HepG2 (cell line): ENCODE measurements around the gene PANK2.

Experiments
- ASH2L ChIP-seq: fragments of 300-600, 200-600 bp; sonication (generic); IDR thresholded peaks from 2 replicates; pipeline ENCODE4 v1.7.0; 2017; ENCODE audit warnings: low read depth, mild to moderate bottlenecking, moderate library complexity, mixed read lengths, low read length; ENCODE audit not compliant: insufficient read length
- ETV6 ChIP-seq: sonication (generic); formaldehyde crosslinking; conservative IDR thresholded peaks from 2 replicates; pipeline ENCODE4 v1.4.0; 2020; ENCODE audit warnings: missing genetic modification reagents
- EZH2 ChIP-seq: conservative IDR thresholded peaks from 2 replicates; pipeline ENCODE4 v1.6.1; 2012; ENCODE audit warnings: mild to moderate bottlenecking, low read depth, low read length, moderate library complexity
- FOXK2 ChIP-seq: fragments of 450-650 bp; IDR thresholded peaks from 2 replicates; pipeline ENCODE4 v1.6.1; 2016
- HDAC6 ChIP-seq: fragments of 200-600 bp; sonication (generic); IDR thresholded peaks from 2 replicates; pipeline ENCODE4 v1.7.0; 2017; ENCODE audit warnings: mild to moderate bottlenecking, antibody characterized with exemption, low read length, low read depth
- MTA3 ChIP-seq: sonication (generic); formaldehyde crosslinking; IDR thresholded peaks from 2 replicates; pipeline ENCODE4 v1.4.0; 2020; ENCODE audit warnings: missing genetic modification reagents
- NBN ChIP-seq: fragments of 450-650 bp; conservative IDR thresholded peaks from 2 replicates; pipeline ENCODE4 v1.6.1; 2017
- RFXANK ChIP-seq: IDR thresholded peaks from 2 replicates; pipeline ENCODE4 v1.6.1; 2016
- SP1 ChIP-seq, 2 experiments: fragments of 450-650 bp in 1 of 2; sonication (generic) in 1 of 2; formaldehyde crosslinking in 1 of 2; IDR thresholded peaks; 2 replicates each; pipeline versions ENCODE4 v1.4.0 to v1.6.1; 2016 to 2020; ENCODE audit warnings: missing genetic modification reagents in 1 of 2
- ZZZ3 ChIP-seq: sonication (generic); formaldehyde crosslinking; IDR thresholded peaks from 2 replicates; pipeline ENCODE4 v1.4.0; 2020; ENCODE audit warnings: missing genetic modification reagents, mild to moderate bottlenecking, borderline replicate concordance

- TF ChIP-seq ETV6 (CRISPR knock-in tag) (no peak), RFXANK (CRISPR knock-in tag) (no peak), FOXK2 (no peak), HDAC6 (no peak), EZH2 (no peak), ASH2L (no peak), MTA3 (no peak), NBN (no peak), ZZZ3 (CRISPR knock-in tag) (no peak), SP1 (IDR thresholded peaks at IDR 0.05) (no peak), SP1 (CRISPR knock-in tag; IDR thresholded peaks at IDR 0.05) (no peak)
Measured at GRCh38 chr20:3966571-3966970, 77.4 kb downstream of the PANK2 start.
